Testis (tissue), 3 donors: ENCODE results near the gene ST8SIA1. TPM values are rescaled to one million over a fixed set of nuclear protein-coding genes. Genes with fewer than 3 reads are reported as not detected.

Experiments
- DNase-seq: peaks from one replicate; pipeline ENCODE4 v3.0.0-alpha.2; 2019
- H3K27ac ChIP-seq, 2 donors: fragments of 200-600 bp; sonication (generic); one replicate each; pipeline ENCODE4 v1.5.1; 2019
- H3K27me3 ChIP-seq: fragments of 200-600 bp; sonication (generic); one replicate; pipeline ENCODE4 v1.5.1; 2019
- H3K36me3 ChIP-seq: fragments of 200-600 bp; sonication (generic); one replicate; pipeline ENCODE4 v1.5.1; 2017; ENCODE audit warnings: low read depth; ENCODE audit errors: missing control alignments
- H3K4me1 ChIP-seq: fragments of 200-600 bp; sonication (generic); one replicate; pipeline ENCODE4 v1.5.1; 2019
- H3K4me3 ChIP-seq, 2 donors: fragments of 200-600 bp; sonication (generic); one replicate each; pipeline ENCODE4 v1.5.1; 2017 to 2019
- H3K9me3 ChIP-seq: fragments of 200-600 bp; sonication (generic); one replicate; pipeline ENCODE4 v1.5.1; 2017
- POLR2A ChIP-seq: fragments of 450-650 bp; IDR thresholded peaks from one replicate; pipeline ENCODE4 v1.6.1; 2017; ENCODE audit warnings: antibody characterized with exemption, mild to moderate bottlenecking, moderate library complexity
- WGBS, 2 donors: methylation state at CpG; one replicate each; pipeline ENCODE4 v1.1.5; 2018; 5-methylcytosine and 5-hydroxymethylcytosine counted together
- intact Hi-C: fragments of 100-400 bp; cut with DNase I; formaldehyde crosslinking; loops from one replicate; pipeline ENCODE4 v1.15.1; 2023; ENCODE audit warnings: low total_unique reads
- polyA plus RNA-seq: library from polyadenylated mRNA; stranded (reverse); fragments of 350-450 nt; fragmentation: Illumina TruSeq; extraction: RNeasy Lipid Tissue Mini Kit (QIAGEN cat#74804); gene quantifications from one replicate; pipeline ENCODE4 v1.2.3, GENCODE V29; 2014; ENCODE audit warnings: low read depth, low replicate concordance; ENCODE audit not compliant: insufficient read depth
- total RNA-seq, 2 donors: library from RNA; depleted of rRNA; stranded (reverse); fragments of >200 nt; gene quantifications; one replicate each; pipeline ENCODE4 v1.2.3, GENCODE V29; 2016
- TF ChIP-seq, protein P1 (sequence below), 3 experiments: fragments of 450-650 bp in 2 of 3; fragments of 200-600 bp in 1 of 3; sonication (generic) in 1 of 3; IDR thresholded peaks; one replicate each; pipeline ENCODE4 v1.5.1; 2016 to 2019; ENCODE audit warnings: antibody characterized with exemption in 3 of 3, mild to moderate bottlenecking in 2 of 3, moderate library complexity in 1 of 3

Gene ST8SIA1
- total and polyA plus RNA-seq, 3 donors from 2014 or later: 6.5 to 13.6 (median 12.0) TPM

GRCh38 chr12:22287776-22288621 lies 46.5 kb downstream of the ST8SIA1 start:
- WGBS, 2 donors: 62% methylated on average over 9 to 11 of the region's 11 CpGs
- TF ChIP-seq POLR2A: no peak
- TF ChIP-seq, protein P1, sequence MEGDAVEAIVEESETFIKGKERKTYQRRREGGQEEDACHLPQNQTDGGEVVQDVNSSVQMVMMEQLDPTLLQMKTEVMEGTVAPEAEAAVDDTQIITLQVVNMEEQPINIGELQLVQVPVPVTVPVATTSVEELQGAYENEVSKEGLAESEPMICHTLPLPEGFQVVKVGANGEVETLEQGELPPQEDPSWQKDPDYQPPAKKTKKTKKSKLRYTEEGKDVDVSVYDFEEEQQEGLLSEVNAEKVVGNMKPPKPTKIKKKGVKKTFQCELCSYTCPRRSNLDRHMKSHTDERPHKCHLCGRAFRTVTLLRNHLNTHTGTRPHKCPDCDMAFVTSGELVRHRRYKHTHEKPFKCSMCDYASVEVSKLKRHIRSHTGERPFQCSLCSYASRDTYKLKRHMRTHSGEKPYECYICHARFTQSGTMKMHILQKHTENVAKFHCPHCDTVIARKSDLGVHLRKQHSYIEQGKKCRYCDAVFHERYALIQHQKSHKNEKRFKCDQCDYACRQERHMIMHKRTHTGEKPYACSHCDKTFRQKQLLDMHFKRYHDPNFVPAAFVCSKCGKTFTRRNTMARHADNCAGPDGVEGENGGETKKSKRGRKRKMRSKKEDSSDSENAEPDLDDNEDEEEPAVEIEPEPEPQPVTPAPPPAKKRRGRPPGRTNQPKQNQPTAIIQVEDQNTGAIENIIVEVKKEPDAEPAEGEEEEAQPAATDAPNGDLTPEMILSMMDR (IDR thresholded peaks at IDR 0.05): no peak
- Histone ChIP-seq H3K27me3 (no peaks in the 10 kb centered on the region), H3K9me3 (no peaks in the 10 kb centered on the region), H3K4me1 (no peaks in the 10 kb centered on the region), H3K27ac (no peak overlapping the region), H3K4me3 (no peak overlapping the region), H3K36me3 (no peaks in the 10 kb centered on the region)
- DNase-seq: no peak
- intact Hi-C loops: no loop called here

DNA sequence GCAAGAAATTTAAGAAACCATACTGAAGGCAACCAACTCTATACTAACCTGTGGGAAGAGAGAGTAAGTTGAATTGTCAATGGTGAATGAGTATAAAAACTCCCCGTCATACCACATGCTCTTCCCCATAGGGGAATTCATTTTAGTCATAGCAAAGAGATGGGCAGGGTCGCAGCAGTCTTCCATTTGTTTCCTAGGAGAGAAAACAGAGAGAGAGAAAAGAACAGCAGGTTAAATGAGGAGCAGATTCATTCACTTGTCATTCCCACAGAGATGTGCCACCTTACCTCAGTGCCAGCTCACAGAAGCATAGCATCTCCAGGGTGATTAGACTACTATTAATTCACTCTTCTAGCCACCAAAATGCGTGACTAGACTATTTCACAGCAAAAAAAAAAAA lies 47.4 kb downstream of the ST8SIA1 start:
- Histone ChIP-seq H3K27me3 (no peaks in the 10 kb centered on the region), H3K27ac (no peak overlapping the region), H3K4me3 (no peak overlapping the region), H3K4me1 (no peaks in the 10 kb centered on the region), H3K36me3 (no peaks in the 10 kb centered on the region), H3K9me3 (no peaks in the 10 kb centered on the region)
- intact Hi-C loops: no loop called here
- DNase-seq: no peak
- TF ChIP-seq POLR2A: no peak
- TF ChIP-seq, protein P1 (IDR thresholded peaks at IDR 0.05): no peak
- 87 to 96% methylated on average over 3 of the region's 3 CpGs for WGBS, 2 donors

- H3K36me3 ChIP-seq: no peaks in the 10 kb centered on the region
- no peaks in the 10 kb centered on the region for H3K9me3 ChIP-seq
- no peak overlapping the region for H3K27ac ChIP-seq
- intact Hi-C loops: no loop called here
- no peaks in the 10 kb centered on the region for H3K27me3 ChIP-seq
- no peak overlapping the region for H3K4me3 ChIP-seq
- H3K4me1 ChIP-seq: no peaks in the 10 kb centered on the region
- TF ChIP-seq POLR2A: no peak
- TF ChIP-seq, protein P1 (IDR thresholded peaks at IDR 0.05): no peak
- no peak for DNase-seq
These were observed 47.9 kb downstream of the ST8SIA1 start for GRCh38 chr12:22286569-22286968.

- intact Hi-C loops: no loop called here
- no peak for DNase-seq
- TF ChIP-seq, protein P1 (IDR thresholded peaks at IDR 0.05): no peak
- no peak for TF ChIP-seq POLR2A
- H3K4me3 ChIP-seq: no peak overlapping the region
- H3K27ac ChIP-seq: no peak overlapping the region
- 38 to 64% methylated on average over 1 of the region's 1 CpG for WGBS, 2 donors
- H3K4me1 ChIP-seq: no peaks in the 10 kb centered on the region
- no peaks in the 10 kb centered on the region for H3K36me3 ChIP-seq
- H3K9me3 ChIP-seq: no peaks in the 10 kb centered on the region
- H3K27me3 ChIP-seq: no peaks in the 10 kb centered on the region
These were observed 48.7 kb downstream of the ST8SIA1 start for GRCh38 chr12:22285846-22286245.

GRCh38 chr12:22284871-22285270 lies 49.6 kb downstream of the ST8SIA1 start:
- no peak overlapping the region for H3K4me3 ChIP-seq

More at GRCh38 chr12:22284871-22285270, 49.6 kb downstream of the ST8SIA1 start:
- no peaks in the 10 kb centered on the region for H3K36me3 ChIP-seq
- no peak overlapping the region for H3K27ac ChIP-seq
- WGBS, 2 donors: 61 to 67% methylated on average over 1 of the region's 1 CpG
- TF ChIP-seq, protein P1 (IDR thresholded peaks at IDR 0.05): no peak
- TF ChIP-seq POLR2A: no peak
- intact Hi-C loops: no loop called here
- no peak for DNase-seq
- no peaks in the 10 kb centered on the region for H3K27me3 ChIP-seq
- H3K4me1 ChIP-seq: no peaks in the 10 kb centered on the region
- no peaks in the 10 kb centered on the region for H3K9me3 ChIP-seq
